Astrocyte of the hippocampus (primary cell): ENCODE measurements around the gene BRWD1.

Experiments
- DNase-seq: peaks from one replicate; pipeline ENCODE4 v3.0.0; 2011; ENCODE audit warnings: low read depth, low spot score

The BRWD1 gene

GRCh38 chr21:39134288-39134810 lies 179.1 kb downstream of the BRWD1 start:
- DNase-seq, result no peak
